Small intestine (tissue), 7 donors: ENCODE results near the gene TSPAN31. TPM values are rescaled to one million over a fixed set of nuclear protein-coding genes. Genes with fewer than 3 reads are reported as not detected.
A peak's percentile ranks its signal among the peaks of the same experiment; 100 is the strongest.

Source experiments
- DNase-seq, 2 donors: peaks; one replicate each; pipeline versions ENCODE4 v3.0.0 to v3.0.0-alpha.2; 2013
- FAIRE-seq: peaks from 2 replicates; lab custom pipeline; 2012; peaks lifted over from hg19 to GRCh38; lab: Jason Lieb, UNC
- H3K27ac ChIP-seq, 3 donors: one replicate each; pipeline ENCODE4 v1.5.1; 2013; ENCODE audit warnings: low read length in 2 of 3, mild to moderate bottlenecking in 2 of 3, control low read depth in 1 of 3, inconsistent platforms in 1 of 3, low read depth in 1 of 3, moderate library complexity in 1 of 3
- H3K27me3 ChIP-seq, 3 donors: one replicate each; pipeline ENCODE4 v1.6.1; 2013; ENCODE audit warnings: low read length in 3 of 3, inconsistent platforms in 1 of 3; ENCODE audit not compliant: control insufficient read depth in 3 of 3, insufficient read depth in 3 of 3
- H3K36me3 ChIP-seq, 3 donors: one replicate each; pipeline ENCODE4 v1.6.1; 2013; ENCODE audit warnings: low read length in 3 of 3, inconsistent platforms in 1 of 3, low read depth in 1 of 3, mild to moderate bottlenecking in 1 of 3, moderate library complexity in 1 of 3; ENCODE audit not compliant: control insufficient read depth in 3 of 3, insufficient read depth in 2 of 3
- H3K4me1 ChIP-seq, 3 donors: one replicate each; pipeline ENCODE4 v1.6.1; 2013; ENCODE audit warnings: low read length in 2 of 3, inconsistent platforms in 1 of 3, low read depth in 1 of 3, mild to moderate bottlenecking in 1 of 3, moderate library complexity in 1 of 3; ENCODE audit not compliant: control insufficient read depth in 3 of 3, insufficient read depth in 2 of 3
- H3K4me3 ChIP-seq, 3 donors: one replicate each; pipeline ENCODE4 v1.5.1; 2013; ENCODE audit warnings: low read length in 3 of 3, control low read depth in 1 of 3, inconsistent platforms in 1 of 3, low read depth in 1 of 3, mild to moderate bottlenecking in 1 of 3, moderate library complexity in 1 of 3
- H3K9me3 ChIP-seq, 2 donors: one replicate each; pipeline ENCODE4 v1.6.1; 2013; ENCODE audit warnings: low read depth in 1 of 2, low read length in 1 of 2; ENCODE audit not compliant: control insufficient read depth in 2 of 2, insufficient read depth in 1 of 2
- WGBS, 3 donors: extraction: QIAGEN DNeasy Blood & Tissue Kit; methylation state at CpG; one replicate each; pipeline ENCODE4 v1.1.7; 2013; 5-methylcytosine and 5-hydroxymethylcytosine counted together
- polyA plus RNA-seq, 4 donors: library from polyadenylated mRNA; stranded (reverse) in 3 of 4; unstranded in 1 of 4; fragments of 200-250 nt in 3 of 4; fragments of 120-200 nt in 1 of 4; gene quantifications; one replicate each; pipeline versions ENCODE4 v1.2.1 to v1.2.3, GENCODE V29; 2013
- donor health status: healthy with polysubstance abuse.
- donor health status: control.
- donor health status: control.
- donor health status: Bipolar disorder and iron deficiency.
- donor health status: healthy.

TSPAN31 gene
- polyA plus RNA-seq, 4 donors = 13.2 to 62.8 (median 24.5) TPM

DNA sequence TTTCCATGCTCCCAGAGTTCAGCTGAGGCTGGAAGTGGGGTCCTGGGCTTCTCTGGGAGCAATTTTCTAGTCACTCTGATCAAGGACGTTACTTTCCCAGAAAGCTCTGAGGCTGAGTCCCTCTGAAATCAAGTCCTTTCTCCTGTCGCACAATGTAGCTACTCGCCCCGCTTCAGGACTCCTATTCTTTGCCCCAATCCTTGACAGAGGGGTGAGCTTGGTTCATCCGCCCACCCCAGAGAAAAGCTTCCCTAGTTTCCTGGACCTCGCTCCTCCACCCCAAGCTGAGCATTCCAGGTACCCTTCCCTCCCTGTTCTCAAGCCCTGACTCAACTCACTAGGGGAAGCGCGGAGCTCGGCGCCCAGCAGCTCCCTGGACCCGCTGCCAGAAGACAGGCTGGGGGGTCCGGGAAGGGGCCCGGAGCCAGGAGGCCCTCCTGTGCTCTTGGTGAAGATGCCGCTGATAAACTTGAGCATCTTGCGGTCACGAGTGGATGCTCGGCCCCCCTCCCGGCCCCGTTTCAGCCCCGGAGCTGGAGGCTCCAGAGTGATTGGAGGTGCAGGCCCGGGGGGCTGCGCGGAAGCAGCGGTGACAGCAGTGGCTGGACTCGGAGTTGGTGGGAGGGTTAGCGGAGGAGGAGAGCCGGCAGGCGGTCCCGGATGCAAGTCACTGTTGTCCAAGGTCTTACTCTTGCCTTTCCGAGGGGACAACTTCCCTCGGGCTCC, 7.9 kb upstream of the TSPAN31 start:
- WGBS, 3 donors = 20 to 35% (median 30%) methylated on average over 27 to 31 of the region's 31 CpGs
- H3K27ac ChIP-seq = no peak overlapping the region
- H3K9me3 ChIP-seq = peaks cover 0 to 6% of the 10 kb centered on the region in 2 donors
- peaks cover under 1 to 96% (median 8%) of the 10 kb centered on the region in 3 donors for H3K27me3 ChIP-seq
- no peaks in the 10 kb centered on the region for H3K36me3 ChIP-seq
- DNase-seq = no peak
- no peak for FAIRE-seq
- no peaks in the 10 kb centered on the region for H3K4me1 ChIP-seq
- H3K4me3 ChIP-seq = no peak overlapping the region

- peaks cover 3 to 95% (median 8%) of the 10 kb centered on the region in 3 donors for H3K27me3 ChIP-seq
- peak overlapping the region in 1 of 3 donors; percentile 13 for H3K4me3 ChIP-seq
- peaks cover 0 to 6% of the 10 kb centered on the region in 2 donors for H3K9me3 ChIP-seq
- H3K4me1 ChIP-seq = no peaks in the 10 kb centered on the region
- WGBS, 3 donors = 12 to 34% (median 27%) methylated on average over 52 to 110 of the region's 110 CpGs
- H3K36me3 ChIP-seq = no peaks in the 10 kb centered on the region
- DNase-seq (no peak), FAIRE-seq (no peak)
- no peak overlapping the region for H3K27ac ChIP-seq
Observed at GRCh38 chr12:57737467-57738460, 7.1 kb upstream of the TSPAN31 start.

- H3K27ac ChIP-seq = no peak within 1 kb of the TSS
- no peak for FAIRE-seq
- DNase-seq = no peak
- H3K9me3 ChIP-seq = peaks cover 0 to 6% of the 10 kb centered on the region in 2 donors
- peaks cover 3 to 86% (median 8%) of the 10 kb centered on the region in 3 donors for H3K27me3 ChIP-seq
- H3K4me3 ChIP-seq = peak within 1 kb of the TSS in 2 of 3 donors; percentile 13
- no peaks in the 10 kb centered on the region for H3K36me3 ChIP-seq
- 11 to 29% (median 23%) methylated on average over 24 to 36 of the region's 36 CpGs for WGBS, 3 donors
- no peaks in the 10 kb centered on the region for H3K4me1 ChIP-seq
Observed at GRCh38 chr12:57738661-57739237, 6.1 kb upstream of the TSPAN31 start, which contains the start of gene AGAP2. TSS of gene AGAP2 (minus strand) at chr12:57738742. CDS start at chr12:57738246, 496 bp downstream.

- FAIRE-seq = no peak
- no peak for DNase-seq
Observed at GRCh38 chr12:57739387-57739786, 5.5 kb upstream of the TSPAN31 start.

DNA sequence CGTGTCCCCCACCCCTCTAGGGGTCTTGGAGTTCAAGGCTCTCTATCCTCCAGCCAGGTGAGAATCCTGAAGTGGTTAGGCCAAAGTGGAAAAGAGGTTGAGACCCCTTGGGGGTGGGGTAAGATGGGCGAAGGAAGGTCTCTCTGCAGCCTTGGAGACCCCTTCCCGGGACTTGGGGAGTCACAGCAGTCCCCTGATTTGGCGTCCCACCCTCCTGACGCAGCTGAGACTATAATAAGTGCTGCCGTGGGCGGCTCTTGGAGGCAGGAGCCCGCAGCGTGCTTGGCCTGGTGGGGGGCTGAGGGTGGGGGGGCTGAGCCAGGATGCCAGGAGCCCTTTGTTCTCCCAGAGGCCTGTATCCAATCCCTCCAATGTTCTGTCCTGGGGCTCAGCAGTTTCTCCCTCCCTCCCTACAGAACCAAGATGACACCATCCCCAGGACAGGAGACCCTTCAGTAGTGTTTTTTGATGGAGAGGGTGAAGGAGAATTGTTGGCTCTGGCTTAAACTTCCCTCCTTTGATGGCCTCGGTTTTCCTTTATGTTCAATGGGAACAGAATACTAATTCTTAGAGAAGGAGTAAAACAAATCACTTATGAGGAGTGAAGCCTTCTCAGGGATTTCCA, 4.8 kb upstream of the TSPAN31 start:
- FAIRE-seq (no peak), DNase-seq (no peak)
- peaks cover 0 to 6% of the 10 kb centered on the region in 2 donors for H3K9me3 ChIP-seq
- H3K27me3 ChIP-seq = peaks cover 3 to 73% (median 8%) of the 10 kb centered on the region in 3 donors
- no peaks in the 10 kb centered on the region for H3K36me3 ChIP-seq
- no peak overlapping the region for H3K4me3 ChIP-seq
- 30 to 45% (median 40%) methylated on average over 9 to 10 of the region's 10 CpGs for WGBS, 3 donors
- no peak overlapping the region for H3K27ac ChIP-seq
- peaks cover 2 to 3% (median 3%) of the 10 kb centered on the region in 3 donors for H3K4me1 ChIP-seq

More at GRCh38 chr12:57739387-57739786, 5.5 kb upstream of the TSPAN31 start:
- Histone ChIP-seq H3K4me1 (peaks cover under 1 to 3% (median 3%) of the 10 kb centered on the region in 3 donors), H3K36me3 (no peaks in the 10 kb centered on the region), H3K27ac (no peak overlapping the region), H3K27me3 (peaks cover 3 to 79% (median 8%) of the 10 kb centered on the region in 3 donors), H3K9me3 (peaks cover 0 to 6% of the 10 kb centered on the region in 2 donors), H3K4me3 (no peak overlapping the region)
- 19 to 36% (median 34%) methylated on average over 7 of the region's 7 CpGs for WGBS, 3 donors

DNA sequence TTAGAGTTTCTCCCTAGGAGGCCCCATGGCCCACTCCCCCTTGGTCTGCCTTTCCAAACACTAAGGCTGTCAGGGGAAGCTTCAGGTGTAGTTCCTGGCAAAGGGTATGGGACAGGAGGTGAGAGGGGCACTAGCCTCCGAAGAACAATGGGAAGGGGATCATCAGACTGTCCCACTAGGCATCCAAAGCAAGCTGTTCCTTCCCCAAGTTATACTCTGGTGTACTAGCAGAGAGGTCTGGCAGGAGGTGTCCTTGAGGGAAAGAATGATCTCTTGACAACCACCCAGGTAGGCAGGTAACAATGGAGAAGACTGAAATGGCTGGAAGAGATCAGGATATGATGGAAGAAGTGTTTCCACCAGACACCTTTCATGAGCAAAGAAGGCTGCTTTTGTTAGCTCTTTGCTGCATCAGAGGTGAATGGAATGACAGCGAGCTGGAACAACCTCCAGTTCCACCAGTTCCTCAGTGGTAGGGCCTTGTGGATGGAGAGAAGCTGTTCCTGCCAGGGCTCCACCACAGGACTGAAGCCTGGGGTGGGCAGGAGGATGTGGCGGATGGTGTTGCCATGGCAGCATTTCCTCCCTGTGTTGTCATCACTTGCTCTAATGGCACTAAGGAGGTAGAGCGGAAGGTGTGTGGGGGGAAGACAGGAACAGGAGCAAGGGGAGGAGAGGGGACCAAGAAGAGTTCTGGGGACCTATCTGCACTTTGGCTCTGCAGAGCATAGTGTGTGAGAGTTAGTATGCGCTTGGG, 4.0 kb upstream of the TSPAN31 start:
- Histone ChIP-seq H3K4me1 (peaks cover 4 to 7% (median 6%) of the 10 kb centered on the region in 3 donors), H3K27ac (no peak overlapping the region), H3K4me3 (peak overlapping the region in 1 of 3 donors; percentile 46), H3K9me3 (peaks cover 0 to 6% of the 10 kb centered on the region in 2 donors), H3K27me3 (peaks cover 3 to 65% (median 8%) of the 10 kb centered on the region in 3 donors), H3K36me3 (no peaks in the 10 kb centered on the region)
- DNase-seq (peak in 1 of 2 donors; percentile 64), FAIRE-seq (no peak)
- WGBS, 3 donors = 57 to 68% (median 60%) methylated on average over 5 of the region's 5 CpGs

GRCh38 chr12:57741413-57741789, 3.4 kb upstream of the TSPAN31 start:
- no peak for FAIRE-seq
- no peaks in the 10 kb centered on the region for H3K36me3 ChIP-seq
- H3K4me3 ChIP-seq = peak overlapping the region in 1 of 3 donors; percentile 46
- WGBS, 3 donors = 45 to 65% (median 56%) methylated on average over 1 of the region's 1 CpG
- H3K9me3 ChIP-seq = peaks cover 0 to 5% of the 10 kb centered on the region in 2 donors
- DNase-seq = no peak
- peaks cover 3 to 59% (median 7%) of the 10 kb centered on the region in 3 donors for H3K27me3 ChIP-seq
- peaks cover 5 to 7% (median 6%) of the 10 kb centered on the region in 3 donors for H3K4me1 ChIP-seq
- no peak overlapping the region for H3K27ac ChIP-seq
